ENCODE measurements around the gene MDFI. TPM values are rescaled to one million over a fixed set of nuclear protein-coding genes. Genes with fewer than 3 reads are reported as not detected.

MDFI gene
- total and polyA plus RNA-seq, 9 of the 15 experiments (the other 6 are each of a cell fraction or from before 2014, with no cell fraction given) = not detected

GRCh38 chr6:41604006-41604405 lies 34.3 kb upstream of the MDFI start:
- no peaks in the 10 kb centered on the region for H3K9me3 ChIP-seq (replicated peaks; ENCODE audit: control insufficient read depth, insufficient read depth, low read depth, low read length)
- FAIRE-seq (no peak), ATAC-seq (no peak), DNase-seq (ENCODE audit: extremely low read depth in 1 of 4, low spot score in 3 of 4) (no peak)
- no peaks in the 10 kb centered on the region for H3K36me3 ChIP-seq (ENCODE audit: control insufficient read depth, insufficient read depth, low read length)
- no peak overlapping the region for H3K4me3 ChIP-seq
- H3K4me2 ChIP-seq (ENCODE audit: insufficient read depth, low read length) = no peak overlapping the region
- CTCF ChIA-PET (ENCODE audit: low intra/inter-chr PET ratio) = interaction anchor here (1.4 to 4.1 kb wide), 3 partner anchors 79 to 182 kb away, joined by 6 to 53 read pairs (median 11); no protein-coding TSS in a partner anchor
- POLR2A ChIA-PET = no interaction called here
- in situ Hi-C loops (cut with MboI) (loop anchor here (5.0 kb wide), 1 partner anchor 78 kb away; no protein-coding TSS in a partner anchor), intact Hi-C loops (cut with micrococcal nuclease) (loop anchor here (5.0 kb wide), 1 partner anchor 173 kb away; the partner anchor contains the start of gene FRS3)
- 0 out of 2 replicates have a peak, but pooled peaks cover 5% of the 10 kb centered on the region for H4K20me1 ChIP-seq (replicated peaks; ENCODE audit: control insufficient read depth, insufficient read depth, low read length)
- peaks cover 0 to 5% of the 10 kb centered on the region in 2 experiments; a peak in 3 of 5 replicates for H3K4me1 ChIP-seq (replicated peaks in 1 of 2; ENCODE audit: control insufficient read depth in 2 of 2, insufficient read depth in 2 of 2, low read length in 2 of 2)
- BruUV-seq (replicated peaks) = no TSS peak
- no peak overlapping the region for H2AFZ ChIP-seq (ENCODE audit: low read depth, low read length)
- no peak overlapping the region for H3K27ac ChIP-seq (ENCODE audit: extremely low read depth, low read depth, low read length)
- peaks cover 19 to 36% of the 10 kb centered on the region in 2 experiments; a peak in 3 of 5 replicates for H3K27me3 ChIP-seq (ENCODE audit: control insufficient read depth in 2 of 2, insufficient read depth in 2 of 2, low read length in 2 of 2)
- peaks cover 8% of the 10 kb centered on the region for H3K9me1 ChIP-seq (ENCODE audit: control insufficient read depth, insufficient read depth, low read length)
- no peak for TF ChIP-seq PCBP1 (IDR thresholded peaks at IDR 0.05; ENCODE audit: low read depth, low read length, poor library complexity, severe bottlenecking)
- no peak for TF ChIP-seq ZNF511 (CRISPR knock-in tag; IDR thresholded peaks at IDR 0.05)
- no peak for TF ChIP-seq ZNF707 (CRISPR knock-in tag; conservative IDR thresholded peaks at IDR 0.05)
- no peak for TF ChIP-seq HNRNPH1 (optimal IDR thresholded peaks at IDR 0.05; ENCODE audit: low read depth, low read length)
- TF ChIP-seq, protein P1, sequence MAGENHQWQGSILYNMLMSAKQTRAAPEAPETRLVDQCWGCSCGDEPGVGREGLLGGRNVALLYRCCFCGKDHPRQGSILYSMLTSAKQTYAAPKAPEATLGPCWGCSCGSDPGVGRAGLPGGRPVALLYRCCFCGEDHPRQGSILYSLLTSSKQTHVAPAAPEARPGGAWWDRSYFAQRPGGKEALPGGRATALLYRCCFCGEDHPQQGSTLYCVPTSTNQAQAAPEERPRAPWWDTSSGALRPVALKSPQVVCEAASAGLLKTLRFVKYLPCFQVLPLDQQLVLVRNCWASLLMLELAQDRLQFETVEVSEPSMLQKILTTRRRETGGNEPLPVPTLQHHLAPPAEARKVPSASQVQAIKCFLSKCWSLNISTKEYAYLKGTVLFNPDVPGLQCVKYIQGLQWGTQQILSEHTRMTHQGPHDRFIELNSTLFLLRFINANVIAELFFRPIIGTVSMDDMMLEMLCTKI (IDR thresholded peaks at IDR 0.05; ENCODE audit: partially characterized antibody) = no peak
- no peak for TF ChIP-seq BDP1 (IDR thresholded peaks at IDR 0.05; ENCODE audit: insufficient read depth, insufficient read length)
- TF ChIP-seq SIX5 (IDR thresholded peaks at IDR 0.05; ENCODE audit: borderline replicate concordance in 1 of 2, insufficient read depth in 1 of 2, low read depth in 1 of 2, low read length in 2 of 2) = no peak
- no peak for TF ChIP-seq XRCC3 (IDR thresholded peaks at IDR 0.05)
- TF ChIP-seq DEAF1 (CRISPR knock-in tag; IDR thresholded peaks at IDR 0.05) = no peak
- no peak for TF ChIP-seq ZZZ3 (IDR thresholded peaks at IDR 0.05)
- TF ChIP-seq, protein P2, sequence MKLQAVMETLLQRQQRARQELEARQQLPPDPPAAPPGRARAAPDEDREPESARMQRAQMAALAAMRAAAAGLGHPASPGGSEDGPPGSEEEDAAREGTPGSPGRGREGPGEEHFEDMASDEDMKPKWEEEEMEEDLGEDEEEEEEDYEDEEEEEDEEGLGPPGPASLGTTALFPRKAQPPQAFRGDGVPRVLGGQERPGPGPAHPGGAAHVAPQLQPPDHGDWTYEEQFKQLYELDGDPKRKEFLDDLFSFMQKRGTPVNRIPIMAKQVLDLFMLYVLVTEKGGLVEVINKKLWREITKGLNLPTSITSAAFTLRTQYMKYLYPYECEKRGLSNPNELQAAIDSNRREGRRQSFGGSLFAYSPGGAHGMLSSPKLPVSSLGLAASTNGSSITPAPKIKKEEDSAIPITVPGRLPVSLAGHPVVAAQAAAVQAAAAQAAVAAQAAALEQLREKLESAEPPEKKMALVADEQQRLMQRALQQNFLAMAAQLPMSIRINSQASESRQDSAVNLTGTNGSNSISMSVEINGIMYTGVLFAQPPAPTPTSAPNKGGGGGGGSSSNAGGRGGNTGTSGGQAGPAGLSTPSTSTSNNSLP (IDR thresholded peaks at IDR 0.05; ENCODE audit: borderline replicate concordance, low read depth, low read length) = no peak
- no peak for TF ChIP-seq XRCC4 (IDR thresholded peaks at IDR 0.05; ENCODE audit: extremely low read depth, insufficient read depth, insufficient read length)
- no peak for TF ChIP-seq PHF8 (IDR thresholded peaks at IDR 0.05; ENCODE audit: borderline replicate concordance, low read length)
- TF ChIP-seq, protein P3, sequence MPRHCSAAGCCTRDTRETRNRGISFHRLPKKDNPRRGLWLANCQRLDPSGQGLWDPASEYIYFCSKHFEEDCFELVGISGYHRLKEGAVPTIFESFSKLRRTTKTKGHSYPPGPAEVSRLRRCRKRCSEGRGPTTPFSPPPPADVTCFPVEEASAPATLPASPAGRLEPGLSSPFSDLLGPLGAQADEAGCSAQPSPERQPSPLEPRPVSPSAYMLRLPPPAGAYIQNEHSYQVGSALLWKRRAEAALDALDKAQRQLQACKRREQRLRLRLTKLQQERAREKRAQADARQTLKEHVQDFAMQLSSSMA (CRISPR knock-in tag; IDR thresholded peaks at IDR 0.05) = no peak
- no peak for TF ChIP-seq ARHGAP35 (IDR thresholded peaks at IDR 0.05; ENCODE audit: partially characterized antibody)
- TF ChIP-seq CXXC5 (CRISPR knock-in tag; IDR thresholded peaks at IDR 0.05) = no peak
- WGBS (ENCODE audit: insufficient coverage, low coverage, missing lambda C conversion rate) = 29% methylated on average over 5 of the region's 5 CpGs
- no peaks in the 10 kb centered on the region for H3K79me2 ChIP-seq (ENCODE audit: control insufficient read depth, insufficient read depth, low read length)
- no peak overlapping the region; a peak in 1 of 4 replicates for H3K9ac ChIP-seq (ENCODE audit: insufficient read depth in 1 of 2, low read depth in 2 of 2, low read length in 2 of 2)
